NCI-H1092 (cell line): ENCODE results near the gene FHOD1.

ENCODE experiments used
- DNase-seq: peaks from one replicate; lab custom pipeline; 2025; lab: John Stamatoyannopoulos, UW

The FHOD1 gene

DNA sequence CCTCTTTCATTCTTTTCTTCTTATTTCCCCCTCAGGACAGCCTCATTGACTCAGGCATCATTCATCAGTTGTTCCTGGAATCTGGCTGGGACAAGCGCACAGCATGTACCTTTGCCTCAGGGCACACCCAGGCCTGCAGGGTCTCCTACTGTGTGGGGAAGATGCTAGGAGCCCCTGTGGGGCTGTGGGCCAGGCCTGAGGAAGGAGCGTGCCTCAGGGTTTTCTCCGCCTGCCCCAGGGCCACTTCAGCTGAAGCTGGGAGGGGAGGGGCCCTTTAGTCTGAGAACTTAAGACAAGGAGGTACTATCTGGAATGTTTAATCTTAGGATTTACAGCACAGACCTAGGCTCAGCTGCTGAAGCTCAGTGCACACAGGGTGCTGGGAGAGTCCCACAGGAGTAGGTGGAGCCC is 40.4 kb downstream of the FHOD1 start:
- DNase-seq = no peak

- no peak for DNase-seq
Measured at GRCh38 chr16:67206129-67206837, 41.0 kb downstream of the FHOD1 start.

GRCh38 chr16:67204076-67204475 is 43.2 kb downstream of the FHOD1 start:
- DNase-seq = no peak

- no peak for DNase-seq
Measured at GRCh38 chr16:67202956-67203493, 44.3 kb downstream of the FHOD1 start.

GRCh38 chr16:67202426-67202825 is 44.9 kb downstream of the FHOD1 start:
- no peak for DNase-seq

DNA sequence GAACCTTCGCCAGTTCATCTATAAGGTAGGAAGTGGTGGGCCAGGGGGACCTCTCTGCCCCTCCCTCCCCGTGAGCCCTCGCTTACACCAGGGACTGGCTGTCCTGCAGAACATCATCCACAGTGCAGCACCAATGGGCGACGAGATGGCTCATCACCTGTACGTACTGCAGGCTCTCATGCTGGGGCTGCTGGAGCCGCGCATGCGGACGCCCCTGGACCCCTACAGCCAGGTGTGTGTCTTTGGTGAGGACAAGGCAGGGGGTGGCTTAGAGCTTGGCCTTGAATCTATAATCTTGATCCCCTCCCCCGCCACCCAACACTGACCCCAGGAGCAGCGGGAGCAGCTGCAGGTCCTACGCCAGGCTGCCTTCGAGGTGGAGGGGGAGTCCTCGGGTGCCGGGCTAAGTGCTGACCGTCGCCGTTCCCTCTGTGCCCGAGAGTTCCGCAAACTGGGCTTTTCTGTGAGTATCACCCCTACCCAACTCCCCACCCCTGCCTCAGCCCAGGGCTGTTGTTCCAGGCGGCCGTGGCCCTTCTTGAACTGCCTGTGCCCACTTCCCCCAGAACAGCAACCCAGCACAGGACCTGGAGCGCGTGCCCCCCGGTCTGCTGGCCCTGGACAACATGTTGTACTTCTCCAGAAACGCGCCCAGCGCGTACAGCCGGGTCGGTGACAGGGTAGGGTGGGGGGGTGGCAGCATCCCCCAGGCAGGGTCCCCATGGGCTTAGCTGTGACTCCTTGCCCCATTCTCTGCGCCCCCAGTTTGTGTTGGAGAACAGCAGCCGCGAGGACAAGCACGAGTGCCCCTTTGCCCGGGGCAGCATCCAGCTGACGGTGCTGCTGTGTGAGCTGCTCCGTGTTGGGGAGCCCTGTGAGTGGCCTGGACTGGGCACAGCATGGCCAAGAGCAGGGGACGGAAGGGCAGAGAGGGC is 45.6 kb downstream of the FHOD1 start:
- DNase-seq = no peak

- DNase-seq = no peak
Measured at GRCh38 chr16:67200491-67200890, 46.8 kb downstream of the FHOD1 start.

GRCh38 chr16:67199808-67200198 is 47.5 kb downstream of the FHOD1 start:
- DNase-seq = no peak

DNA sequence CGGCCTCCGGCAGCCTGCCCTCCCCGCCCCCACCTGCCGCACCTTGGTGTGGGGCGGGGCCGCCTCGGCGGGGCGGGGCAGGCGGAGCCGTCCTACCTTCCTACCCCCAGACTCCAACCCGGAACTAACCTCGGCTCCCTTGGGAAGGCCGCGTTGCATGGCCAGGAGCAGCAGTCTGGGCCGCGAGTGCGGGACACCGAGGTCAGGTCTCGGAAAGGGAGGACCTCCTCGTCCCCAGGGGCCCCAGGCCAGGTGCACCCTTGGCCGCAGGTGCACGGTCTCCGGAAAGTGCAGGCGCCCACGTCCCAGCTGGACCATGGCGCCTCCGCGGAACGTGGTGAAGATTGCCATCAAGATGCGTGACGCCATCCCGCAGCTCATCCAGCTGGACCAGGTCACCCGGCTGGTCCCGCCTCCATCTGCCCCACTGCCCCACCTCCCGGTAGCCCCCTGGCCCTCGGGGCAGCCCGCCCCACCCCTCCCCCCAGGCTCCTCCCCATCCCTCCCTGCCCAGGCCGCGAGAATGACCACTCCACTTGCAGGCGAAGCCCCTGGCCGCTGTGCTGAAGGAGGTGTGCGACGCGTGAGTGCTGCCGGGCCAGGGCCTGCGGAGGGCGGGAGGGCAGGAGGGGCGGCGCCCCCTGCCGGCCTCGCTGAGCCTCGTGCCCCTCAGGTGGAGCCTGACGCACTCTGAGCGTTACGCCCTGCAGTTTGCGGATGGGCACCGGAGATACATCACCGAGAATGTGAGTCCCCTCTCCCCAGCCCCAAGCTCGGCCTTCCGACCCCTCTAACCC is 48.1 kb downstream of the FHOD1 start, which contains the start of gene ELMO3:
ELMO3 (plus strand) TSS at position 121 of the 797 bp plus-strand sequence; CDS start at position 317, 196 bp downstream.
- no peak for DNase-seq

- no peak for DNase-seq
Measured at GRCh38 chr16:67198238-67198734, 49.0 kb downstream of the FHOD1 start.

- DNase-seq = no peak
Measured at GRCh38 chr16:67197704-67198103, 49.6 kb downstream of the FHOD1 start.

- DNase-seq = no peak
Measured at GRCh38 chr16:67196881-67197280, 50.4 kb downstream of the FHOD1 start.

DNA sequence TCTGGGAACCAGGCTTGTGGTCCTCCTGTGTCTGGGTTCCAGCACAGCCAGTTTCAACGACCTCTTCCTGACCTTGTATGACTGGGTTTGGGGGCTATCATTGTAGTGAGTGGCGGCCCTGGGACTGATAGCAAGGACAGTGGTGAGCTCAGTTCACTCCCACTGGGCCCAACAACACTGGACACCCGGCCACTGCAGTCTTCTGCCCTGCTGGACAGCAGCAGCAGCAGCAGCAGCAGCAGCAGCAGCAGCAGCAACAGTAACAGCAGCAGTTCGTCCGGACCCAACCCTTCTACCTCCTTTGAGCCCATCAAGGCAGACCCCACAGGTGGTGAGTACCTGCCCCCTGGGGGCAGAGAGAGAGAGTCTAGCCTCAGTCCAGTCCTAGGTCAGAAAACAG is 51.6 kb downstream of the FHOD1 start:
- DNase-seq = no peak

DNA sequence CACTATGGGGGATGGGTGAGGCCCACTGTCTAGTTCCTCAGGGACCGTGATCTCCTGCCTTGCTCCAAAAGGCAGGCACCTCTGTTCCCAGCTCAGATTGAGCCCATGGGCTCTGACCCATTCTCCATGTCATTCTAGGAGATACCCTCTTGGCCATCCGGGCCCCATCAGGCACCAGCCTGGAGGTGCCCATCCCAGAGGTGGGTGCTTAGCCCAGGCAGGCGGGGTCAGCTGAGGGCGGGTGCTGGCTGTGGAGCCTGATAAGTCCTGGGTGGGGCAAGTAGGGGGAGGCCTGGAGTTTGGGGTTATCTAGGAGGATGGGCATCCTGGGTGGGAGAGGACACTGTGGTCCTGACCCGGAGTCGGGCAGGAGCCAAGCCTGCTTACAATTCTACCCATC is 53.0 kb downstream of the FHOD1 start:
- DNase-seq = no peak

- DNase-seq = no peak
Measured at GRCh38 chr16:67193536-67193935, 53.7 kb downstream of the FHOD1 start.

- DNase-seq = no peak
Measured at GRCh38 chr16:67192781-67193361, 54.4 kb downstream of the FHOD1 start.

- peak; percentile 84 for DNase-seq
Measured at GRCh38 chr16:67191995-67192681, 55.1 kb downstream of the FHOD1 start, which contains the start of gene E2F4. E2F4 (plus strand) TSS chr16:67192155; CDS start chr16:67192228, 73 bp downstream.

GRCh38 chr16:67191411-67191994 is 55.8 kb downstream of the FHOD1 start:
- DNase-seq = no peak

- no peak for DNase-seq
Measured at GRCh38 chr16:67190448-67191399, 56.6 kb downstream of the FHOD1 start.
